KG1 (cell line): ENCODE results near the gene TRABD2B.

Source experiments
- DNase-seq: peaks from one replicate; lab custom pipeline; 2025; lab: John Stamatoyannopoulos, UW

TRABD2B gene

GRCh38 chr1:48021792-48022191 lies 24.6 kb upstream of the TRABD2B start:
- DNase-seq, result no peak

GRCh38 chr1:48019714-48020315 lies 22.6 kb upstream of the TRABD2B start:
- no peak for DNase-seq

- no peak for DNase-seq
Observed at GRCh38 chr1:48018799-48019198, 21.6 kb upstream of the TRABD2B start.

GRCh38 chr1:48017716-48018115 lies 20.5 kb upstream of the TRABD2B start:
- DNase-seq, result no peak

- no peak for DNase-seq
Observed at GRCh38 chr1:48016515-48016914, 19.3 kb upstream of the TRABD2B start.

GRCh38 chr1:48013270-48013669 lies 16.1 kb upstream of the TRABD2B start:
- no peak for DNase-seq

GRCh38 chr1:48007047-48007446 lies 9.9 kb upstream of the TRABD2B start:
- DNase-seq, result no peak

GRCh38 chr1:48006264-48006663 lies 9.1 kb upstream of the TRABD2B start:
- no peak for DNase-seq

- no peak for DNase-seq
Observed at GRCh38 chr1:48005253-48006117, 8.3 kb upstream of the TRABD2B start.

GRCh38 chr1:48003741-48004531 lies 6.8 kb upstream of the TRABD2B start:
- DNase-seq, result no peak

GRCh38 chr1:48002142-48002541 lies 5.0 kb upstream of the TRABD2B start:
- no peak for DNase-seq

- no peak for DNase-seq
Observed at GRCh38 chr1:48001696-48002095, 4.5 kb upstream of the TRABD2B start.

GRCh38 chr1:48000883-48001282 lies 3.7 kb upstream of the TRABD2B start:
- no peak for DNase-seq

- DNase-seq, result no peak
Observed at GRCh38 chr1:47999097-47999496, 1.9 kb upstream of the TRABD2B start.

- DNase-seq, result no peak
Observed at GRCh38 chr1:47998396-47998990, 1.3 kb upstream of the TRABD2B start.

GRCh38 chr1:47996406-47997226 lies 569 bp downstream of the TRABD2B start:
- DNase-seq, result no peak

GRCh38 chr1:47996060-47996405 lies 1.2 kb downstream of the TRABD2B start:
- no peak for DNase-seq

- no peak for DNase-seq
Observed at GRCh38 chr1:47995306-47996050, 1.7 kb downstream of the TRABD2B start.

- no peak for DNase-seq
Observed at GRCh38 chr1:47993881-47994625, 3.1 kb downstream of the TRABD2B start.

GRCh38 chr1:47993416-47993740 lies 3.8 kb downstream of the TRABD2B start:
- no peak for DNase-seq
